Esophagus muscularis mucosa (tissue), 4 donors: ENCODE data around the gene SORCS2.

Experiments
- EP300 ChIP-seq: sonication (generic); formaldehyde crosslinking; IDR thresholded peaks from one replicate; pipeline ENCODE4 v1.6.1; 2017; ENCODE audit warnings: antibody characterized with exemption
- POLR2A ChIP-seq: fragments of 450-650 bp; IDR thresholded peaks from one replicate; pipeline ENCODE4 v1.6.1; 2017; ENCODE audit warnings: antibody characterized with exemption, moderate library complexity, mild to moderate bottlenecking, low read depth
- POLR2AphosphoS5 ChIP-seq, 2 donors: sonication (generic); formaldehyde crosslinking; IDR thresholded peaks; one replicate each; pipeline ENCODE4 v1.6.1; 2017; ENCODE audit warnings: antibody characterized with exemption in 2 of 2
- TF ChIP-seq, protein P1 (sequence below), 3 experiments: fragments of 200-600 bp in 2 of 3; fragments of 450-650 bp in 1 of 3; sonication (generic) in 2 of 3; IDR thresholded peaks; one replicate each; pipeline ENCODE4 v1.5.1; 2017 to 2019; ENCODE audit warnings: antibody characterized with exemption in 3 of 3, mild to moderate bottlenecking in 2 of 3, moderate library complexity in 1 of 3

DNA sequence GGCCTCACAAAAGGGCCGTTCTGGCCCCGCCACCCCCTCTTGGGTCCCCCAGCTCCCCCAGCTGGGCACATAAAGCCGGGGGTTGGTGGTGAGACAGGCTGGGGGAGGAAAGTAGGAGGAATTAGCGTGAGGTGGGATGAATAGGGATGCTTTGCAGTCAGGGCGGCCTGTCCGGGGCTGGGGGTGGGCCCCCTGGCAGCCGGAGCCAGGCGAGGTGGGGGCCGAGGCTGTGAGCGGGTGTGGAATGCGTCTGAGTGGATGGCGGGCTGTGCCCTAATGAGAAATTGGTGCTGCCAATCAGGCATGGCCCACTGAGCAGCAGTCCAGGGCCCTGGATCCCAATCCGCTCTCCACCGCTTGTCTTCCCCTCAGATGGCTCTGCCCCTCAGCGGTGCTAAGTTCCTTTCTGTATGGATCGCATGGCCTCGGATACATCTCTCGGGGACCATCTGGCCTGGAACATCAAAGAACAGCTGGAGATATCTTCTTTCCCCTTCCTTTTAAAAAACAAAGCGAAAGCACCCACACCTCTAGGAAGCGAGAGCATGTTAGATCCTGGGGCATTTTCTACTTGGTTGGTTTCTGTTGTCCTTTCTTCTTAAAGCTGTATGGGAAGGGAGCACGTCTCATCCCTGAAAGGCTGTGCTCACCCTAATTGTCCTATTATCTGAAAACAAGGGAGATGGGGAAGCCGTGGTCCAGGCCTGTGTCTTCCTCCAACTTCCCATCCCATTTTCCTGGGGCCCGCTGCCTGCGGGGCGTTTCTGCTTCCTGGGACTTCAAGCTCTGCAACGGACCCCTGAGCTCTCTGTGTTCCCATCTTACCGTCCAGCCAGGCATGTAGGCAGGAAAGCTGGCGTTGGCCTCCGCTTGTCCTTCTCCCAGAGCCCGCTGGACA is 106.9 kb downstream of the SORCS2 start:
- TF ChIP-seq, protein P1, sequence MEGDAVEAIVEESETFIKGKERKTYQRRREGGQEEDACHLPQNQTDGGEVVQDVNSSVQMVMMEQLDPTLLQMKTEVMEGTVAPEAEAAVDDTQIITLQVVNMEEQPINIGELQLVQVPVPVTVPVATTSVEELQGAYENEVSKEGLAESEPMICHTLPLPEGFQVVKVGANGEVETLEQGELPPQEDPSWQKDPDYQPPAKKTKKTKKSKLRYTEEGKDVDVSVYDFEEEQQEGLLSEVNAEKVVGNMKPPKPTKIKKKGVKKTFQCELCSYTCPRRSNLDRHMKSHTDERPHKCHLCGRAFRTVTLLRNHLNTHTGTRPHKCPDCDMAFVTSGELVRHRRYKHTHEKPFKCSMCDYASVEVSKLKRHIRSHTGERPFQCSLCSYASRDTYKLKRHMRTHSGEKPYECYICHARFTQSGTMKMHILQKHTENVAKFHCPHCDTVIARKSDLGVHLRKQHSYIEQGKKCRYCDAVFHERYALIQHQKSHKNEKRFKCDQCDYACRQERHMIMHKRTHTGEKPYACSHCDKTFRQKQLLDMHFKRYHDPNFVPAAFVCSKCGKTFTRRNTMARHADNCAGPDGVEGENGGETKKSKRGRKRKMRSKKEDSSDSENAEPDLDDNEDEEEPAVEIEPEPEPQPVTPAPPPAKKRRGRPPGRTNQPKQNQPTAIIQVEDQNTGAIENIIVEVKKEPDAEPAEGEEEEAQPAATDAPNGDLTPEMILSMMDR (IDR thresholded peaks at IDR 0.05): no peak
- TF ChIP-seq POLR2A: no peak
- TF ChIP-seq EP300: no peak
- no peak for TF ChIP-seq POLR2AphosphoS5 (IDR thresholded peaks at IDR 0.05)
